Limb (tissue), 2 donors: ENCODE data around the gene FATE1.

ENCODE experiments used
- DNase-seq, 2 donors: peaks; one replicate each; pipeline ENCODE4 v3.0.0-alpha.2; 2016; ENCODE audit errors: extremely low spot score in 2 of 2

Gene FATE1

DNA sequence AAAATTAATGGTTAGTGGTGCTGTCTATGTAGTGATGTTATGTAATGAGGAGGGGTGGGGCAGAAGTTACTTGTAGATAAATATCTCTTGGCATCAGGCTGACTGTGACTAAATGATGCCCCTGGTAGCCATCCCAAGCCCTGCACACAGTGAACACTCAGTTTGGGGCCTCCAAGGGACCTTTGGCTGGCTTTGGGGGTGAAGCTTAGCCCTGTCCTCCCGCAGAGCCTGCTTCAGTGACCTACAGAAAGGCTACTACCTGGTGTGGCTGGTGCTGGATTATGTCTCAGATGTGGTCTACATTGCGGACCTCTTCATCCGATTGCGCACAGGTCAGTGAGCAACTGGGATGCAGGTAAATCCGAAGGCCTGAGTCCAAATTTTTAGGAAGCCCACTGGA is 26.5 kb downstream of the FATE1 start:
- DNase-seq, result no peak

GRCh38 chrX:151743651-151744470 is 28.0 kb downstream of the FATE1 start:
- no peak for DNase-seq

GRCh38 chrX:151745651-151746050 is 29.8 kb downstream of the FATE1 start:
- no peak for DNase-seq

DNA sequence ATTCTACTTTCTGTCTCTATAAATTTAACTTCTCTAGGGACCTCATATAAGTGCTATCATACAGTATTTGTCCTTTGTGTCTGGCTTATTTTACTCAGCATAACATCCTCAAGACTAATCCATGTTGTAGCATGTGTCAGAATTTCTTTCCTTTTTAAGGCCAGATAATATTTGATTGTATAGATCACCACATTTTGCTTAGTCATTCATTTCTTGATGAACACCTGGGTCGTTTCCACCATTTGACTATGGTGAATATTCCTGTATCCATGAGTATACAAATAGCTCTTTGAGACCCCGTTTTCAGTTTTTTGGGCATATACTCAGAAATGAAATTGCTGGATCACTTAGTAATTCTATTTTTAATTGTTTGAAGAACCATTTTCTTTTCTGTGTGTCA is 30.7 kb downstream of the FATE1 start:
- no peak for DNase-seq

DNA sequence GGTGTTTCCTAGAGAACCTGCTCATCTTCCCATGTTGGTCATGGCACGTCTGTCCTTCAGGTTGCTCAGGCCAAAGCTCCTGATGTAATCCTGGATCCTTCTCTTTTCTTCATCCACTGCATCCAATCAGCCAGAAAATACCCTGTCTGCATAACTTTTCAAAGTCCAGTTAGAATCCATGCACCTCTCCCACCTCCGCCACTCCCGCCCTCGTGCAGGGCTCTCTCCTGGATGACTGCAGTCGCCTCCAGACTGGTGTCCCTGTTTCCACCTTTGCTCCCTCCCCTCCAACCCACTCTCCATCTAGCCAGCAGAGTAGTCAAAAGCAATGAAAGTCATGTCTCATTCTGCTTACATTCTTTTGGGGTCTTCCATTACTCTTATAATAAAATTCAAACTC is 34.7 kb downstream of the FATE1 start:
- no peak for DNase-seq

DNA sequence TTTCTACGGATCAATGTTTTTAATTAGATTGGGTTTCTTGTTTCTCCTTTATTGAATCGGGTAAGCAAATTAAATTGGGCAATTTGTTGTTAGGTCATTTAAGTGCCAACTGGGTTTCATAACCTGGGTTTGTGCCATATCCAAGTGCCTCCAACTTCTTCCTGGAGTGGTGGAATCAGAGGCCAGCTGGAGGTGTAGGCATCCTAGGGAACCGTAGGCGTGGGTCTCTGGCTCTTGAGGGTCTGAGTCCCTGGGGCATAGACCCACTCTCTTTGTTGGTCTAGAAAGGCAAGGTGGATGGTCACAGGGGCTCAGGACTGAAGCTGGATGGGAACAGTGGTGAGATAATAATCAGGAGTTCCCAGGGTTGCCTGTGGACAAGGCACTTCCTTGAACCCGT is 37.0 kb downstream of the FATE1 start:
- no peak for DNase-seq

DNA sequence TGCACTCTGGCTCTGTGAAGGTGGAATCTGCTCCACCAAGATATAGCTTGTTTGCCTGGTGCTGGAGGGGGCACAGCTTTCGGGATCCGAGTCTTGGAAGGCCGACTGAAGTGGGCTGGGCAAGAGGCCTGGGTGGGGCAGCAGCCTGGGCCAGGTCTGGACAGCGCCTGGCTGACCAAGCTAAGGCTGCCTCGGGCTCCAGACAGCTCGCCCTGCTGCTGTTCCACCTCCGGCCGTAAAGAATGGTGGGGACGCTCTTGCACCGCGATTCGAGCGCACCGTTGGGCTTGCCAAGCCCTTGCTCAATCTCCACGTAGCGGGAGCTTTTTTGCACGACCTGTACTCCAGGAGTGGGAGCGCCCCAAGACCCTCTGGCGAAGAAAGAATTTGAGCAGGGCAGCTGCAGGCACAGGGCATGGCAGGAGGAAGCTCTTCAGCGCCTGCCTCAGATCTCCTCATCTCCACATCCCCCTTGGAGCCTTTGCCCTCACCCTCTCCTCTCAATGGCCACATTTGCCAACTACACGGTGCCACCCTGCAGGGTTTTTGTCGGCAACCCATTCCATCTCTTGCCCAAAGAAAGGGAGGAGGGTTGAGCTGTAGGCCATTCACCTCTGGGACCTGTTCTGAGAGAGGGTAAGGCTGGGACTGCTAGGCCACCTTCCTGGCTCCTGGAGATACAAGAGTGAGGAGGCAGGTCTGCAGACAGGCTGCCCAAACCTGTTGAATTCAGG is 37.6 kb downstream of the FATE1 start:
- DNase-seq, result peak; percentile 22 to 74

DNA sequence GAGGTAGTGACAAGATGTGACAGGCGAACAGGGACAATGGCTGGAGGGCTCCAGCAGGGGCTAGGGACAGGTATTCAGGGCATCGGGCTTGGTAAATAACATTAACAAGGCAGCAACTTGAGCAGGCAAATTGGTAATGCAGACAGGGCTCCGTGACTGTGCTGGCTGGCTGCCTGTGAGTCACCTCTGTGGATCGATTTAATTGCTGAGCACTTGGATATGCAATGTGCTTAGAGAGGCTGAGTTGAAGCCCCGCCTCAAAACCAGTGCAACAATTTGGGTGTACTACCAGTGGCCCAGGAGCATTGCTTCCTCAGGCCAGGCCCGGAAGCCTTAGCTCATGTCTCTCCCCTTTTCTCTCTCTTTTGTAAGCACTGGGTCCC is 38.2 kb downstream of the FATE1 start:
- DNase-seq, result peak in 1 of 2 donors; percentile 31

DNA sequence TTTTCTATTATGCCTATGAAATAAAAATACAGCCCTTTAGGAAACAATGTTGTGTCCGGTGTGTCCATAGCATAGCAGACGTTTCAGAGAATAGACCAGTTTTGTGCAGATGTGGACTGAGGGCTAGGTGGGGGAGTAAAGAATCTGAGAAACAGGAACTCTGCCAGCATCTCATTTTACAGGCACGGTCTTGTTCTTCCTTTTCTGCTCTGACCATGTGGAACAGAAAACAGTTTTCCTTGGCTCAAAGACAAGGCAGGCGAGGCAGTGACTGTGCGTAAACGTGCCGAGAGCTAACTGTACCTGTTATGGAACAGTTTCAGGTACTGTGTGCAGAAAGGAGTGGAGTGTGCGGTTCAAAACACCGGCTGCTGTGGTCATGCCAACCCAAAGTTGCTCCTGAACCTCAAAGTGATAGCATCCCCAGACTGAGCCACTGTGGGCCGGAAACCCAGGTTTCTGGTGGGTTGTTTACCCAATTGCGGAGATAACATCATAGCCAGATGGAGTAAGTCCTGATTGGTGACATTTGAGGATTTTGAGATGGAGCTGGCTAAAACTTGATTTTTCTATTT is 38.9 kb downstream of the FATE1 start:
- peak in 1 of 2 donors; percentile 17 for DNase-seq

- DNase-seq, result no peak
Measured at GRCh38 chrX:151759041-151759708, 43.3 kb downstream of the FATE1 start.

GRCh38 chrX:151762802-151763201 is 47.0 kb downstream of the FATE1 start:
- no peak for DNase-seq

- no peak for DNase-seq
Measured at GRCh38 chrX:151763711-151764110, 47.9 kb downstream of the FATE1 start.

- DNase-seq, result no peak
Measured at GRCh38 chrX:151765026-151765425, 49.2 kb downstream of the FATE1 start.

DNA sequence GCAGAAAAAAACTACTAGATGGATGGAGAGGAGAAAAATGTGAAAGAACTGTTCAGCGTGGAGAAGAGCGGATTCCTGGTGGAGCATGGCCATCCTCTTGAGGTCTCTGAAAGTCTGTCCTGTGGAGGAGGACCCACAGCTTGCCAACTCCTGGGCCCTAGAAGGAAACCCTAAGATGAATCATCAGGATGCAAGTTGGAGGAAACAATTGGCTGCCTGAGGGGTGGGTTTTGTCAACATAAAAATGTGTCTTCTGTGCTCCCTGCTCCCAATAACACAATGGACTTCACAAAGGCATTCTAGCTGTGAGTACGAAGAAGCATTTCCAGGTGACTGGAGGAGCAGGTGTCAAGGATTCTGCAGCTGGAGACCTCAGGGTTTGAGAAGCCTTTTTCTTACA is 55.9 kb downstream of the FATE1 start:
- DNase-seq, result no peak
